OCI-M2 (cell line): Measurements from ENCODE around the gene UPF1.

Experiments used
- DNase-seq: peaks from one replicate; lab custom pipeline; 2025; ENCODE audit not compliant: unreplicated experiment; lab: John Stamatoyannopoulos, UW

The UPF1 gene

DNA sequence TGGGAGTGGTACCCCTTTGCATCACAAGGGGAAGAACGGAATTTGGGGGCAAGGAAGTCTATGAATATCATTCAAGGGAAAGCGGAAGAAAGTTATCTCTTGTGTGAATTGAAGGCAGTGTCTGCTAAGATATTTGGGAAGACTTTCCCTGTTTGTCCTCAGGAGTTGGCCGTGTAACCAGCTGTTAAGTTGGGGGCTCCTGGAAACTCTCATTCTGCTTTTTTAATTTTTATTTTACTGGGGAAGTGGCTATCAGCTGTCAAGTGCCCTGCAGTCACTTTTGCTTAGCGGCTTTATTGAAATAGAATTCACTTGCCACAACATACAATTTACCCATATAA, 2.9 kb downstream of the UPF1 start:
- no peak for DNase-seq

DNA sequence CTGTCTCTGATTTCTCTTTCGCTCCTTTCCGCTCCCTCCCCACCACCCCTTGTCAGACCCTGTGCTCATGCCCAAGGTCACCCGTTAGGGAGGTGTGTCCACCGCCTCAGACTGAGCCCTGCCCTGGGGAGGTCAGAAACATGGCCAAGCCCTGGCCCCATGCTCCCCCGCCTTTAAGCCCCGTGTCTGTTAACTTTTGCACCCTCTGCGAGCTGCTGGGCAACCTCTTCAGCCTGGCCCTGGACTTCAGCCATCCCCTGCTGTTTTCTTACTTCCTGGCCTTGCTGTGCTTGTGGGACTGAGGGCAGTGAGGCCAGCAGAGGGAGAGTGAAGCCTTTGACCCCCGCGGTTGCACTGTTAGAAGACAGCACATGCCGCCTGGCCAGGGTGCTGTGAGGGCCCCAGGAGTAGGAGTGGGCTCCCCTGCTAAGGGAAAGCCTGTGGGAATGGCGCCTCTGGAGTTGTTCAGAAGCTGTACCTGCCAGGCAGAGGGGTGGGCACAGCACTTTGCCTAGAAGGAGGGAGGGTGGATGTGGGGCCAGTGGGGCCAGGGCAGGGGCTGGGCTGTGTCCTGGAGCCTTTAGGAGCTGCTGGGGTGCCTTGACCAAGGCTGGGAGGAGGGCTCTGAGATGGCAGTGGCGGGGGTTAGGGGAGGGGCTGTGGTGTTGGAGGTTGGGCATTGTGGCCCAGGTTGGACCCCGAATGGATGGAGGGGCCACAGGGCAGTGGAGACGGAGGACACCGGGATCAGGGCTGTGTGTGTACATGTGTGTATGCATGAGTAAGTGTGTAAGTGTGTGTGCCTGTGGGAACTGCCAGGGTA, 7.9 kb downstream of the UPF1 start:
- no peak for DNase-seq

DNA sequence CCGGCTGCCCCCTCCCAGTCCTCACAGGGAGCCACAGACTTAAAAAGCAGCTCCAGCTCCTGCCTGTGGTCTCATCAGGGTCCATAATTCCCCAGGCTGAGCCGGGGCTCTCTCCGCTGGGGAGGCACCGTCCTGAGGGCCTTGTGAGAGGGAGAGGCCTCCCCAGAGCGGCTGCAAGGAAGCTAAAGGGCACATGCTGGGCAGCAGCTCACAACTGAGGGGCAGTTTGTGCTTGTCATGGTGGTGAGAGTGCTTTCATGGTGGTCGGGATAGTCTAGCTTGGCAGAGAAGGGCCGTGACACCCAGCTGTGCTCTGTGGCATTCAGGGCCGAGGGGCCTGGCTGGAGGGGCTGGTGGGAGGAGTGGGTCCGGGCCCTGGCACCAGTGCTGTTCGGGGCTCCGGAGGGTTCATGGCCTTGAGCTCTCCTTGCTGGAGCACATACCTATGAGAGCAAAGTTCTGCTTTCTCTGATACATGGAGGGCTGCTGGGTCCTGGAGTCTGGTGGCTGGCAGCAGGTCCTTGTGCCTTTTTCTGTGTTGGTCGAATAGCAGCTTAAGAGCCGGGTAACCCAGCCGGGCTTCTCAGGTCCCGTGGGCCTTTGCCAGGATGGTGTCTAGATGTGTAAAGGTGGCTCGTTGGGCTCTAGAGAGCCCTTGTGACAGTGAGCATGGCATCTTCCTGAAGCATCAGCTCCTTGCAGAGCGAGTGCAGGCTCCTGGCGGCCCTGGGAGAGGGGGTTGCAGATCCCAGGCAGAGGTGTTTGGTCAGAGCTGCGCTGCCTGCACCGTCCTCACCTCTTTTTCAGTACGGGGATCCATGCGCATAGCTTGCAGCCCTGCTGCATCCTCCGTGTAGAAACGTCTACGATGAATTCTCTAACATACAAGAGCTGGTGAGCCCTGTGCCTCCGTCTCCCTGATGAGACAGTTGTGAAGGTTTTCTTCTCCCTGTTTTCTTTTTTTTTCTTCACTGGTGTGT, 8.8 kb downstream of the UPF1 start:
- no peak for DNase-seq

DNA sequence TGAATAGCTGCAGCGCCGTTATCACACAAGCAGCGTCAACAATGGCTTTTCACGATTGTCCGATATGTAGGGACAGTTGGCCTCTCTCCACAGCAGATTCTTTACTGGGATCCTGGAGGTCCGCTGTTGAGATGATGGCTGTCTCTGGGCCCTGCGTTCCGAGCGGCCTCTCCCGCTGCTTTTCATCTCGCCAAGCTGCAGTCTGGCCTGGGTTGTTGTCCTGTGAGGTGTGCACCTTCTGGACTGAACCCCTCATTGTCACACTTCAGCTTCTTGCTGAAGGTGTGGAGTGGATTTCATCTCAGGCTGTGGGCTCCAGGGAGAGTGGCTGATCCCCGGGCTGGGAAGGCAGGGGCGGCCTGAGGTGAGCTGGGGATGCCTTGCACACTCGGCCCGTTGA, 9.6 kb downstream of the UPF1 start:
- no peak for DNase-seq

DNA sequence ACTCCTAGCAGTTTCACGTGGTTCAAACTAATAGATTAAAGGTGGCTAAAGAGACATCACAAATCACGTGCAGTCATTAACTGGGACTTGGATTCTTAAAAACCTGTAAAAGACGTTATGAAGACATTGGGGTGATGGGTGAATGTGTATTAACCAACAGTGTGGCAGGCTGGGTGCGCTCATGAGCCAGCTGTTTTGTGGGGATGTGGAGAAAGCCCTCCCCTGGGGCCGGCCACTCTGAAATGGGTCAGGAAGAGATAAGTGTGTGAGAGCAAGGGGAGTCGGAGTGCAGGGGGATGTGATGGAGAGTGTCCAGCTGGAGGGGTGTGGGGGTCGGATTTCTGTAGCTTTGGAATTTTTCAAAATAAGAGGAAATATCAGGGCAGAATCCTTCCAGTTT, 10.4 kb downstream of the UPF1 start:
- no peak for DNase-seq

DNA sequence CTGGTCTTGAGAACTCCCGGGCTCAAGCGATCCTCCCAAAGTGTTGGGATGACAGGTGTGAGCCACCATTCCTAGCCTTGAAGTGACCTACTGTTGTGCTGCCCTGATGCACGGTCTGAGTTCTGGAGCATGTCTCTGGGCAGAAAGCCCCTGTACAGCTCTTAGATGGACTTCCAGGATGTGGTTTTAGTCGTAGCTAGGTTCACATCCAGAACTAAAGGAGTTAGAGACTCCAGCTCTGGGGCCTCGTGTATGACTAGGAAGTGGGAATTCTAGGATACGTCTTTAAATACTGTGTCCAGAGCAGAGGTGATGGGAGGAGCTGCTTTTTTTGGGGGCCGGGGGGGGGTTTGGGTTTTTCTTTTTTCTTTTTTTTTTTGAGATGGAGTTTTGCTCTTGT, 12.2 kb downstream of the UPF1 start:
- no peak for DNase-seq

DNA sequence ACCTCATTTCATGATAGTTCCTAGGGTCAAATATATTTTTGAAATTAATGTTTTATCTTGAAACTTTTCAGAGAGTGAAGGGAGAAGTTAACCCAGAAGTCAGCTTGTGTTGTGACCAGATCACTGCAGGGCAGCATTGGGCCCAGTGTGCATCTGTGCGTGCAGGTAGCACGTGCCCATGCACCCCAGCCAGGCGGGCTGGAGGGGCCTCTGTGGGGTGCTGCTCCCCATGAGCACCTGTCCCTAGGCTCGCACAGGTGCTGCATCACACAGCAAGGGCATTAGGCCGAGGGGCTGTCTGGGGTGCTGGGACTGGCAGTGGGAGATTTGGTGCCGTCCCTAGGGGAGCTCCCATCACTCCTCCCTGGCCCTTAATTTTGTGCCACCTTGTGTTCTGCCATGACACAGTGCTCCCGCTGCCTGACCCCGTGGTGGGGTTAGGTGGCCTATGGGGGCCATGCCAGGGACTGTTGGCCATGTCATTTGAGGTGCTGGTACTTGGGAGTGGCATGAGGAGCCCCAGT, 13.1 kb downstream of the UPF1 start:
- no peak for DNase-seq

DNA sequence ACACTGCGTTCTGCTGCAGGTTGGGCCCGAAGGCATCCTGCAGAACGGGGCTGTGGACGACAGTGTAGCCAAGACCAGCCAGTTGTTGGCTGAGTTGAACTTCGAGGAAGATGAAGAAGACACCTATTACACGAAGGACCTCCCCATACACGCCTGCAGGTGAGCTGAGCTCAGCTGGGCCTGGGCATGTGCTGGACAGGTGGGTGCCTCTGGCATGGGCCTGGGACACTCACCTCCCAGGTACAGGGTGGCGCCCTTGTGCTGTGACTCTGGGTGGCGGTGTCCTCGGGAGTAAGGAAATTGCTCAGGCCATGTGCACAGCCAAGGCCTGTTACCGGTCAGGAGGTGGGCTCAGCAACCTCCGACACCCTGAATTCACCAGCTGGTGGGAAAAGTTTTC, 14.2 kb downstream of the UPF1 start:
- DNase-seq = no peak

DNA sequence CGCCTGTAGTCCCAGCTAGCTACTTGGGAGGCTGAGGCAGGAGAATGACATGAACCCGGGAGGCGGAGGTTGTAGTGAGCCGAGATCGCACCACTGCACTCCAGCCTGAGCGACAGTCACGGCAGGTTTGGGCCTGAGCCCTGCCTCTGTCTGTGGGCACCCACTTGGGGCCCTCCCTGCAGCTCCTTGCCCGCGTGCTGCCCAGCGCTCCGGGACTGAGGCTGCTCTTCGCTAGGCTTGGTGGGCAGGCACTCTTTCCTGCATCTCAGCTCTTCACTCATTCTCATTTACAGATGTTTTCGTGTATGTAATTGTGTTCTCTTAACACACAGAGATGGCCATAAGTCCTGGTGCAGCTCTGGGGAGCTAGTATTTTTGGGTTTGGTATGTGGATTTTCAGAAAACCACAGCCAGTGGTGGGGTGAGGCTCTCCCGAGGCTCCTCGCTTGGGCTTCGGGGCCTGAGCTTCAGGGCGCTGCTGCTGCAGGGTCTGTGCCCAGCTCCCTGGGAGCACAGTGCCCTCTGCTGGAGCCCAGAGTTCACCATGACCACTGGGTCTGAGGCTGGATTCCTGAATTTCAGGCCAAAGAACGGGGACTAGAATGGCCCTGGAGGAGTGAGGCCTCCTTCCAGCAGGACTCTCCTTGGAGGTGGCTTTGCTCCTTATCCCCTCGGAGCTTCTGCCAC, 15.2 kb downstream of the UPF1 start:
- no peak for DNase-seq

DNA sequence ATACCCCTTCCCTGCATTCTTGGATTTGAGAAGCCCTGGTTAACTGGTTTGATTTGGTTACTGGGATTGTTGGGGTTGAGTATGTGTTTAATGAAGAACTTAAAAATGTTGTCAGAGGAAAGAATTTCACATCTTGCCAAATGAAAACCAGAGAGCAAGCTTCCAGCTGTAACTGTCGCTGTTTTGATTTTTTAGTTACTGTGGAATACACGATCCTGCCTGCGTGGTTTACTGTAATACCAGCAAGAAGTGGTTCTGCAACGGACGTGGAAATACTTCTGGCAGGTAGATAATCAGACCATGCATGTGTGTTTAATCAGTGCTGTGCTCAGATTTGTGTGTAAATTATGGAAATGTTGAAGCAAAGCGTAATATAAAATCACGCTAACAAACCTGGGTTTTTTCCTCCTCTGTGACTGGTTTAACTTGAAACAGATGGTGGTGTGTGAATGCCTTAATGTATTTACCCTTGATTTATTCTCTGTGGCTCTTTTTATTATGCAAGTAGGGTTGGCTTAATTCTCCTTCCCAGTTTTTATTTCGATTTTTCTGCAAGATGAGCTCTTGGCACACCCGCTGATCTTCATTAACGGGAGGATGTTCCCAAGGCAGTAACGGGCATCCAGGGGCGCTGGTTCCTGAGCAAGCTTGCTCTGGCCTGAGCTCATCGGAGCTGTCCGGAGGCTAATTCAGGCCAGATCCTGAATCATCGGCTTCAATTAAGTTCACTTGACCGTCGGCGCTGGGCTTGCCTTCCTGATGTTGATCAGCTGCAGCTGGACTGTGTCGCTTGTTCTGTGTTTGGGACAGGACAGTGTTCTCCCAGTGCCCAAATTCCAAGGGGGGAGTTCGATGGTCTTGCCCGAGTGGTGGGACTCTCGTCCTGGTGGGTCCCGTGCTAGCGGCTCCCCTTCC, 16.0 kb downstream of the UPF1 start:
- no peak for DNase-seq

DNA sequence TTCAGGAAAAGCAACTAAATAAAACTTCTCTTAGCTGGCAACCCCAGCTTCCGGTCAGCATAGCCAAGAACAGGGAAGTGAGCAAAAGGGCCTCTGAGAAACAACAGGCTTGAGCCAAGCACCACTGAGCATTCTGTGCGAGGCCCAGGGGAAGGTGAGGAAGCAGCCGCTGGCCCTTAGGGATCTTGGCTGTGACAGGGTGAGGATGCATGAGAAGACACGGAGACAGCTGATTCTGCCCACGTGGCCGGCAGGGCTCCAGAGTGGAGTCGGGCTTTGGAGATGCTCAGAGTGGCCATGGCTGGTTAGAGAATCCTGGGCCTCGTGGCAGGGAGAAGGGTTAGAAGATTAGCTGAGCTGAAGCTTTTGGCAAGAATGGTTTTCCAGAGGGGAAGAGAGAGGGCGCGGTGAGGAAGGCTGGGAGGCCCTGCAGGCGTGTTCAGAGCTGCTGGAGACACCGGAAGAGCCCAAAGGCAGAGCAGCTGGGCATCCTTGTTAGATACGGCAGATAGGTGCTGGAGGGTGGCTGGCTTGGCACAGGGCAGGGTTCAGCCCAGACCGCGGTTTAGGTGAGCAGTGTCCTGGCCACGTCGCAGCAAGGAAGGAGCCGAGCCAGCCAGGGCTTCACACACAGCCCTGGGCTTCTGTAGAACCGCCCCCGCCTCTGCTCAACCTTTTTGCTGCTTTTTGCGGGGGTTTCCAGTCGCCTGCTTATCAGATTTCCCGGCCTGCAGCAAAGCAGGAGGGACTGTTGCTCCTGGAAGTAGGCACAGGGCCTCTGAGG, 17.3 kb downstream of the UPF1 start:
- DNase-seq = no peak

DNA sequence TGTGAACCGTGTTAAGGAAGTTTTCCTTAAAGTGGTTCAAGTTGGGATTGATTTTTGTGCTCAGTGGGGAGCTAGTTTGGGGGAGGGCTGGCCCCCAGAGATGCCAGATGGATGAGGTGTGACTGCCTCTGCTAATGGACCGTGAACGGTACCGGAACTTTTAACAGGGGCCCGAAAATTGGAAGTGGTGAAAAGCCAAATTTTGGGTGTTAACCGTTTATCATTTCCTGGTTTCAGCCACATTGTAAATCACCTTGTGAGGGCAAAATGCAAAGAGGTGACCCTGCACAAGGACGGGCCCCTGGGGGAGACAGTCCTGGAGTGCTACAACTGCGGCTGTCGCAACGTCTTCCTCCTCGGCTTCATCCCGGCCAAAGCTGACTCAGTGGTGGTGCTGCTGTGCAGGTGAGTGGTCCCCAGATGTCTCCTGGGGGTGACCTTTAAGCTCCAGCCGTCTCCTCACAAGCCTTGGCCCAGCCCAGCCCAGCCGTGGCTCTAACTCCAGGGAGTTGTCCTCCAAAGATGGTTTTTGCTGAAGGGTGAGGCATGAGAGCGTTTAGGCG, 18.2 kb downstream of the UPF1 start:
- no peak for DNase-seq

DNA sequence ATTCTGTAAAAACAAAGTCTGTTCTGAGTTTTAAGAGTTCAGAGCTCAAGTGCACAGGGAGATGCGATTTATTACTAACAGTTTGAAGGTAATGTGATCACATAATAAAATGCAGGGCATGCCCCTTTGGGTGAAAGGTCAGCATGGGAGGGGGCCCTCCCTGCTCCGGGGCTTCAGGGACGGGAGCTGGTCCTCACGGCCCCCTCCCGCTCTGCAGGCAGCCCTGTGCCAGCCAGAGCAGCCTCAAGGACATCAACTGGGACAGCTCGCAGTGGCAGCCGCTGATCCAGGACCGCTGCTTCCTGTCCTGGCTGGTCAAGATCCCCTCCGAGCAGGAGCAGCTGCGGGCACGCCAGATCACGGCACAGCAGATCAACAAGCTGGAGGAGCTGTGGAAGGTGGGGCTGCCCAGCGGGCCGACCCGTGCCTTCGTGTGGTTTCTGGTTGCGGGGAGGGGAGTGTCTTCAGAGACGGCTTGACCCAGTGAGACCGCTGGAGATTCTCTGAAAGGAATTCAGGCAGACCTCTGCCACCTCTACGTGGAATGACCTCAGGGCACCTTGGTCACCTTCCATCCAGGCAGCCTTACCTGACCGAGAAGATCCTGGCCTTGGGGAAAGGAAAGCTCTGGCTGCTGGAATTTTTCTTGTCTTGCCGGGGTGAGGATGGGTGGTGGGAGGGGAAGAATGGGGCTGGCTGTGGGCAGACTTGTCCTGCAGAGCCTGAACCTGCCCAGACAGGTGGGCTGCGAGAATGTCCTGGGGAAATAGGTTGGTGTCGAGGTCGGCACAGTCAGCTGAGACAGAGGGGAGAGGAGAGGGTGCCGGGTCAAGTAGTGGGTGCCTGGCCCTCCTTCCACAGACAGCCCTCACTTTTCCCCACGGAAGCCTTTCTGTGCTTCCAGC, 19.0 kb downstream of the UPF1 start:
- DNase-seq = no peak

DNA sequence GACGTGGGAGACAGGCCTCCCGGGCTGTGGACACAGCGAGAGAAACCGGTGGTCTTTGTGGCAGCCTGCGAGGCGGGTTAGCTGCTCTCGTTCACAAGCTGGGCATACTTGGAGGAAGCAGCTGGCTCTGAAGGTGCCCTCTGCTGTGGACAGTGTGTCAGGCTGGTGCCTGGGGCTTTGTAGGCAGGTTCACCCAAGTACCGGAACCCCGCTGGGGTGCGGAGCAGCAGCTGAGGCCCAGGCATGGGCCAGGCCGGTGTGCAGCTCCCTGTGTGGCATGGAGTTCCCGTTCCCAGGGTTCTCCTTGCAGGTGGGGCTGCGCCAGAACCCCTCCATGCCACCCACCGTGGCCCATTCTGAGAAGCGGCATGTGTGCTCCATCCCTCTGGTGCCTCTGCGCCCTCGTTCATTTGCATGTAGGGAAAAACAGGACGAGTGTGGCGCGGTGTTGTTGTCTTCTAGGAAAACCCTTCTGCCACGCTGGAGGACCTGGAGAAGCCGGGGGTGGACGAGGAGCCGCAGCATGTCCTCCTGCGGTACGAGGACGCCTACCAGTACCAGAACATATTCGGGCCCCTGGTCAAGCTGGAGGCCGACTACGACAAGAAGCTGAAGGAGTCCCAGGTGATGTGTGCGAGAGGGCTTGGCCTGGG, 20.0 kb downstream of the UPF1 start:
- DNase-seq = no peak

DNA sequence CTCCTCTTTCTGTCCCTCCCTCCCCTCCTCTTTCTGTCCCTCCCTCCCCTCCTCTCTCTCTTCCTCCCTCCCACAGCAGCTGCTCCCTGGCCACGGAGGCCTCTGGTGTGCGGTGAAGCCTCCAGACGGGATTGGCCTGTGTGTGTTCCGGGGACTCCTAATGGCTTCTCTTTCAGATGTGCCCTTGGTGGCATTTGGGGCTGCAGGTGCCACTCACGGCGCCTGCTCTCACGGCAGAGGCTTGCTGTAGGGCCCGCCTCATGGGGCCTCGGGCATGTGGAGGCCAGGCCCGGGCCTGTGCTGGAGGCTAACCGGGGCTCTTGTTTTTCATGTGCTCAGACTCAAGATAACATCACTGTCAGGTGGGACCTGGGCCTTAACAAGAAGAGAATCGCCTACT, 20.9 kb downstream of the UPF1 start:
- no peak for DNase-seq

DNA sequence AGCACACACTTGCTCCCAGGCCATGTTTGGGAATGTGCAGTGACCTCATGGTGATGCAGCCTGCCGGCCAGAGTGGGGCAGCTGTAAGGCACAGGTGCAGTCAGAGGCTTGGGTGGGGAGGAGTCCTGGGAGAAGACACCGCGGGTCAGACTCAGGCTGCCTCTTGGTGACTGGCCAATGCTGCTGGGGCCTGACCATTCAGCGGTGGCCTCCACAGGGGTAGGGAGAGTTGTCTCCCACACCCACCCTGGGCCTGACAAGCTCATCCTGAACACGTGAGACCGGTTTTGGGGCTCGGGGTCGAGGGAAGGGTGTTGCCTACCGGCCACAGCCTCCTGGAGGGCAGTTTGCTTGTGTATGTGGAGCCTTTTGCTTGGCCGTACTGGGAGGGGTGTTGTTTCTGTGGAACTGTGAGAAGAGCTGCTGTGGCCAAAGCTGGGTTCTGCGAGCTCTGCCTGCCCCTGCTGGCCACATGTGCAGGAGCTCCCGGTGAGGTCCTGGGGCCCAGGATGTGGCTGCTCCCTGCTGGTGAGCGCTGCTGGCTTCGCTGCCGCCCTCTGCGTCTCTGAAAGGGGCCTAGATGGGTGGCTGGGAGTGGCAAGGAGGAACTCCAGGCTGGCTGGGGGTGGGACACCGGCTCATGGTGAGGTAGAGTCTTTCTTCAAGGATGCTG, 22.1 kb downstream of the UPF1 start:
- no peak for DNase-seq

DNA sequence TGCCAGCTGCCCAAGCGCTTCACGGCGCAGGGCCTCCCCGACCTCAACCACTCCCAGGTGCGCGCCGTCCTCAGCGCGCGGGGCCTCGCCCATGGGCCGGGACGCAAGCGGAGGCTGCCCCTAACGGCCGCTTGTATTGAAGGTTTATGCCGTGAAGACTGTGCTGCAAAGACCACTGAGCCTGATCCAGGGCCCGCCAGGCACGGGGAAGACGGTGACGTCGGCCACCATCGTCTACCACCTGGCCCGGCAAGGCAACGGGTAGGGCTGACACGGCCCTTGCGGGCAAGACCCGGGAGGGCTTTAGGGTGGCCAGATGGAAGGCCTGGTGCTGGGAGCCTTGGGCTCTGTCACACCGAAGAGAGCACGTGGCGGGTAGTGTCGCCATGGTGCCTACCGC, 23.2 kb downstream of the UPF1 start:
- DNase-seq = no peak
